PC-9 (cell line): ENCODE results near the gene AAMDC. TPM values are rescaled to one million over a fixed set of nuclear protein-coding genes. Genes with fewer than 3 reads are reported as not detected.
A peak's percentile ranks its signal among the peaks of the same experiment; 100 is the strongest.

Experiments
- BruUV-seq: library from RNA; stranded (reverse); fragments of 400-500 nt; replicated peaks from 2 replicates; lab custom pipeline; 2021; lab: Mats Ljungman, UMichigan
- CTCF ChIA-PET: fragments of 300-600 bp; sonication (Branson Sonifier 250); formaldehyde crosslinking; loops from one replicate; lab custom pipeline; 2022; ENCODE audit warnings: antibody characterized with exemption; lab: Charles Lee
- POLR2A ChIA-PET: fragments of 300-600 bp; sonication (Branson Sonifier 250); formaldehyde crosslinking; loops from one replicate; lab custom pipeline; 2022; ENCODE audit warnings: antibody characterized with exemption; ENCODE audit not compliant: unreplicated experiment; lab: Charles Lee
- DNase-seq, 2 experiments: peaks; one replicate each; pipeline versions ENCODE4 v3.0.0 to v3.0.0-alpha.2; 2015 to 2022; ENCODE audit warnings: mixed read lengths in 1 of 2
- H2AFZ ChIP-seq: fragments of 200-600 bp; sonication (generic); 2 replicates; pipeline ENCODE4 v1.8.1; 2017; ENCODE audit warnings: antibody characterized with exemption
- H3F3A ChIP-seq: fragments of 200-600 bp; sonication (generic); 2 replicates; pipeline ENCODE4 v1.8.1; 2017; ENCODE audit warnings: antibody characterized with exemption, mild to moderate bottlenecking, low read depth; ENCODE audit not compliant: insufficient read depth
- H3K27ac ChIP-seq: fragments of 200-600 bp; sonication (generic); 2 replicates; pipeline ENCODE4 v1.6.1; 2016; ENCODE audit warnings: mixed run types
- H3K27me3 ChIP-seq: fragments of 200-600 bp; sonication (generic); 2 replicates; pipeline ENCODE4 v1.6.1; 2016; ENCODE audit warnings: low read depth, mixed run types; ENCODE audit not compliant: insufficient read depth
- H3K36me3 ChIP-seq: fragments of 200-600 bp; sonication (generic); 2 replicates; pipeline ENCODE4 v1.6.1; 2016; ENCODE audit warnings: low read depth, mixed run types
- H3K4me1 ChIP-seq: fragments of 200-600 bp; sonication (generic); replicated peaks from 2 replicates; pipeline ENCODE4 v1.6.1; 2016; ENCODE audit warnings: mixed run types; ENCODE audit not compliant: insufficient read depth
- H3K4me2 ChIP-seq: fragments of 200-600 bp; sonication (generic); 2 replicates; pipeline ENCODE4 v1.6.1; 2017; ENCODE audit warnings: mixed run types
- H3K4me3 ChIP-seq: fragments of 200-600 bp; sonication (generic); 2 replicates; pipeline ENCODE4 v1.6.1; 2016; ENCODE audit warnings: mixed run types
- H3K79me2 ChIP-seq: fragments of 200-600 bp; sonication (generic); 2 replicates; pipeline ENCODE4 v1.6.1; 2017; ENCODE audit warnings: low read depth, mixed run types
- H3K9me2 ChIP-seq: fragments of 200-600 bp; sonication (generic); 2 replicates; pipeline ENCODE4 v1.8.1; 2017; ENCODE audit warnings: mild to moderate bottlenecking; ENCODE audit not compliant: insufficient read depth
- H3K9me3 ChIP-seq: fragments of 200-600 bp; sonication (generic); 2 replicates; pipeline ENCODE4 v1.8.1; 2016; ENCODE audit warnings: low read depth; ENCODE audit not compliant: insufficient read depth
- H4K20me1 ChIP-seq: fragments of 200-600 bp; sonication (generic); 2 replicates; pipeline ENCODE4 v1.8.1; 2017; ENCODE audit not compliant: insufficient read depth
- CTCF ChIP-seq: fragments of 200-600 bp; sonication (generic); conservative IDR thresholded peaks from 2 replicates; pipeline ENCODE4 v1.6.1; 2017; ENCODE audit warnings: mixed run types, antibody characterized with exemption, mild to moderate bottlenecking, moderate library complexity
- EZH2 ChIP-seq: fragments of 200-600 bp; sonication (generic); IDR thresholded peaks from 2 replicates; pipeline ENCODE4 v1.8.0; 2017; ENCODE audit warnings: antibody characterized with exemption, low read depth
- intact Hi-C: fragments of 100-400 bp; cut with micrococcal nuclease; formaldehyde crosslinking; loops from one replicate; pipeline ENCODE4 v1.10.0; 2022; ENCODE audit not compliant: unreplicated experiment
- total RNA-seq: library from RNA; stranded (reverse); gene quantifications from 2 replicates; pipeline ENCODE4 v1.2.3, GENCODE V29; 2021

AAMDC gene
- total RNA-seq, 1 experiment from 2014 or later: 39.8 TPM

- no peaks in the 10 kb centered on the region for H3K9me2 ChIP-seq
- DNase-seq: no peak
- H4K20me1 ChIP-seq: peaks cover 92% of the 10 kb centered on the region
- H3K27ac ChIP-seq: no peak overlapping the region
- TF ChIP-seq CTCF: no peak
- no peak for TF ChIP-seq EZH2
- H3K4me1 ChIP-seq: no peaks in the 10 kb centered on the region
- peaks cover 79% of the 10 kb centered on the region for H3K79me2 ChIP-seq
- CTCF ChIA-PET: no interaction called here
- H3K9me3 ChIP-seq: no peaks in the 10 kb centered on the region
- no peaks in the 10 kb centered on the region for H3K27me3 ChIP-seq
- no peaks in the 10 kb centered on the region for H3K36me3 ChIP-seq
- intact Hi-C loops: no loop called here
- POLR2A ChIA-PET: no interaction called here
- BruUV-seq: no TSS peak
- H3K4me3 ChIP-seq: no peak overlapping the region
- peaks cover 14% of the 10 kb centered on the region for H3F3A ChIP-seq
- H3K4me2 ChIP-seq: no peak overlapping the region
- no peak overlapping the region for H2AFZ ChIP-seq
Observed at GRCh38 chr11:77778118-77778517, 42.8 kb upstream of the AAMDC start.

- ChIA-PET CTCF (no interaction called here), POLR2A (no interaction called here)
- intact Hi-C loops: no loop called here
- no peaks in the 10 kb centered on the region for H3K9me3 ChIP-seq
- peaks cover 11% of the 10 kb centered on the region for H3F3A ChIP-seq
- H3K36me3 ChIP-seq: no peaks in the 10 kb centered on the region
- BruUV-seq: no TSS peak
- no peaks in the 10 kb centered on the region for H3K4me1 ChIP-seq
- no peaks in the 10 kb centered on the region for H3K27me3 ChIP-seq
- H3K4me3 ChIP-seq: no peak overlapping the region
- no peak overlapping the region for H3K27ac ChIP-seq
- H2AFZ ChIP-seq: no peak overlapping the region
- peaks cover 81% of the 10 kb centered on the region for H3K79me2 ChIP-seq
- H3K9me2 ChIP-seq: no peaks in the 10 kb centered on the region
- no peak for DNase-seq
- peaks cover 93% of the 10 kb centered on the region for H4K20me1 ChIP-seq
- TF ChIP-seq CTCF (no peak), EZH2 (no peak)
- H3K4me2 ChIP-seq: no peak overlapping the region
Observed at GRCh38 chr11:77778549-77778948, 42.4 kb upstream of the AAMDC start.

GRCh38 chr11:77779935-77780334 lies 41.0 kb upstream of the AAMDC start:
- no peak overlapping the region for H3K4me3 ChIP-seq
- H2AFZ ChIP-seq: no peak overlapping the region
- H3K27me3 ChIP-seq: no peaks in the 10 kb centered on the region
- no TSS peak for BruUV-seq
- TF ChIP-seq EZH2 (no peak), CTCF (no peak)
- no peaks in the 10 kb centered on the region for H3K36me3 ChIP-seq
- peak in 1 of 2 experiments; percentile 69 for DNase-seq
- peaks cover 9% of the 10 kb centered on the region for H3F3A ChIP-seq
- POLR2A ChIA-PET: no interaction called here
- no peaks in the 10 kb centered on the region for H3K4me1 ChIP-seq
- H3K4me2 ChIP-seq: no peak overlapping the region
- H3K79me2 ChIP-seq: peaks cover 81% of the 10 kb centered on the region
- H3K27ac ChIP-seq: no peak overlapping the region
- H3K9me3 ChIP-seq: no peaks in the 10 kb centered on the region
- intact Hi-C loops: no loop called here
- CTCF ChIA-PET: no interaction called here
- no peaks in the 10 kb centered on the region for H3K9me2 ChIP-seq
- peaks cover 93% of the 10 kb centered on the region for H4K20me1 ChIP-seq
